Fibroblast of skin of abdomen (primary cell): Measurements from ENCODE around the gene CCNA2.

Source experiments
- DNase-seq: peaks from one replicate; pipeline ENCODE4 v3.0.0-alpha.2; 2013

The CCNA2 gene

GRCh38 chr4:121801715-121802075, 22.0 kb downstream of the CCNA2 start:
- DNase-seq: no peak

GRCh38 chr4:121800961-121801714, 22.5 kb downstream of the CCNA2 start, which contains the start of gene EXOSC9:
EXOSC9 (plus strand) TSS chr4:121801323; CDS start chr4:121801425, 102 bp downstream.
- peak; percentile 96 for DNase-seq

GRCh38 chr4:121800638-121800960, 23.1 kb downstream of the CCNA2 start:
- no peak for DNase-seq

GRCh38 chr4:121799867-121800501, 23.7 kb downstream of the CCNA2 start:
- DNase-seq: no peak

GRCh38 chr4:121799208-121799823, 24.4 kb downstream of the CCNA2 start:
- no peak for DNase-seq

- peak; percentile 43 for DNase-seq
Observed at GRCh38 chr4:121796283-121796682, 27.4 kb downstream of the CCNA2 start.

GRCh38 chr4:121794505-121795188, 29.0 kb downstream of the CCNA2 start:
- peak; percentile 44 for DNase-seq

- no peak for DNase-seq
Observed at GRCh38 chr4:121792966-121793365, 30.7 kb downstream of the CCNA2 start.

GRCh38 chr4:121791481-121791880, 32.2 kb downstream of the CCNA2 start:
- DNase-seq: peak; percentile 92

- no peak for DNase-seq
Observed at GRCh38 chr4:121790976-121791375, 32.7 kb downstream of the CCNA2 start.

GRCh38 chr4:121789960-121790829, 33.5 kb downstream of the CCNA2 start:
- DNase-seq: peak; percentile 91

GRCh38 chr4:121789455-121789854, 34.2 kb downstream of the CCNA2 start:
- DNase-seq: peak; percentile 73

- DNase-seq: no peak
Observed at GRCh38 chr4:121788896-121789295, 34.8 kb downstream of the CCNA2 start.

GRCh38 chr4:121786221-121786620, 37.5 kb downstream of the CCNA2 start:
- DNase-seq: no peak

- DNase-seq: no peak
Observed at GRCh38 chr4:121785479-121785878, 38.2 kb downstream of the CCNA2 start.

GRCh38 chr4:121784975-121785374, 38.7 kb downstream of the CCNA2 start:
- peak; percentile 98 for DNase-seq

GRCh38 chr4:121784401-121784800, 39.3 kb downstream of the CCNA2 start:
- peak; percentile 52 for DNase-seq

GRCh38 chr4:121783210-121783609, 40.5 kb downstream of the CCNA2 start:
- no peak for DNase-seq

GRCh38 chr4:121778991-121779628, 44.6 kb downstream of the CCNA2 start:
- DNase-seq: peak; percentile 83

GRCh38 chr4:121777625-121778024, 46.1 kb downstream of the CCNA2 start:
- DNase-seq: peak; percentile 37

GRCh38 chr4:121776610-121777401, 46.9 kb downstream of the CCNA2 start:
- no peak for DNase-seq
